K562 (cell line): ENCODE results near the gene SH3BGR. TPM values are rescaled to one million over a fixed set of nuclear protein-coding genes. Genes with fewer than 3 reads are reported as not detected.

ENCODE experiments used
- ADNP ChIP-seq: fragments of 200-800 bp; sonication (Bioruptor generic); IDR thresholded peaks from 2 replicates; pipeline ENCODE4 v1.6.1; 2016; ENCODE audit warnings: missing genetic modification characterization, missing compliant biosample characterization
- ATF6 ChIP-seq: sonication (generic); formaldehyde crosslinking; IDR thresholded peaks from 2 replicates; pipeline ENCODE4 v1.4.0; 2020; ENCODE audit warnings: mild to moderate bottlenecking, missing genetic modification reagents
- BHLHE40 ChIP-seq: IDR thresholded peaks from 2 replicates; pipeline ENCODE4 v1.6.1; 2011; ENCODE audit warnings: low read length, improper control_type of control experiment
- CHD2 ChIP-seq: IDR thresholded peaks from 2 replicates; pipeline ENCODE4 v1.6.1; 2011; ENCODE audit warnings: low read depth, low read length
- HDAC1 ChIP-seq, 2 experiments: fragments of 450-650 bp; IDR thresholded peaks; 2 replicates each; pipeline ENCODE4 v1.6.1; 2016 to 2017; ENCODE audit warnings: inconsistent platforms in 1 of 2, mild to moderate bottlenecking in 1 of 2, moderate library complexity in 1 of 2
- HNRNPH1 ChIP-seq: fragments of 200-400 bp; formaldehyde crosslinking; optimal IDR thresholded peaks from 2 replicates; pipeline ENCODE3; 2017; ENCODE audit warnings: low read depth, mild to moderate bottlenecking, low read length, moderate library complexity
- LCOR ChIP-seq: sonication (generic); formaldehyde crosslinking; IDR thresholded peaks from 2 replicates; pipeline ENCODE4 v1.8.0; 2022; ENCODE audit warnings: mild to moderate bottlenecking, missing genetic modification reagents
- LEF1 ChIP-seq: fragments of 450-650 bp; IDR thresholded peaks from 2 replicates; pipeline ENCODE4 v1.6.1; 2016; ENCODE audit warnings: mild to moderate bottlenecking
- MAFK ChIP-seq: IDR thresholded peaks from 2 replicates; pipeline ENCODE4 v1.6.1; 2011; ENCODE audit warnings: low read length, improper control_type of control experiment
- MEIS2 ChIP-seq: fragments of 450-650 bp; IDR thresholded peaks from 2 replicates; pipeline ENCODE4 v1.6.1; 2014; ENCODE audit warnings: mild to moderate bottlenecking; ENCODE audit not compliant: partially characterized antibody
- NCOA1 ChIP-seq: fragments of 450-650 bp; IDR thresholded peaks from 2 replicates; pipeline ENCODE4 v1.6.1; 2016; ENCODE audit warnings: low read depth
- NCOR1 ChIP-seq: fragments of 450-650 bp; IDR thresholded peaks from 2 replicates; pipeline ENCODE4 v1.6.1; 2016; ENCODE audit warnings: mild to moderate bottlenecking, moderate library complexity
- NR2C2 ChIP-seq, 2 experiments: fragments of 200-800 bp in 1 of 2; sonication (Bioruptor generic) in 1 of 2; sonication (generic) in 1 of 2; formaldehyde crosslinking in 1 of 2; IDR thresholded peaks; 2 replicates each; pipeline versions ENCODE4 v1.6.1 to v1.8.0; 2016 to 2022; ENCODE audit warnings: mild to moderate bottlenecking in 1 of 2, missing compliant biosample characterization in 1 of 2, missing genetic modification characterization in 1 of 2, missing genetic modification reagents in 1 of 2
- PRDM10 ChIP-seq: fragments of 450-650 bp; IDR thresholded peaks from 2 replicates; pipeline ENCODE4 v1.6.1; 2018; ENCODE audit not compliant: partially characterized antibody
- PTTG1 ChIP-seq: fragments of 450-650 bp; IDR thresholded peaks from 2 replicates; pipeline ENCODE4 v1.6.1; 2016; ENCODE audit warnings: low read depth, mild to moderate bottlenecking, missing genetic modification characterization, missing compliant biosample characterization
- SMARCC2 ChIP-seq: fragments of 450-650 bp; IDR thresholded peaks from 2 replicates; pipeline ENCODE4 v1.6.1; 2017; ENCODE audit warnings: antibody characterized with exemption, moderate library complexity, mild to moderate bottlenecking, low read depth
- SPI1 ChIP-seq: IDR thresholded peaks from 2 replicates; pipeline ENCODE4 v1.6.1; 2011; ENCODE audit warnings: low read depth, low read length, control low read depth, borderline replicate concordance
- TEAD4 ChIP-seq, 2 experiments: sonication (generic) in 1 of 2; formaldehyde crosslinking in 1 of 2; IDR thresholded peaks; 2 replicates each; pipeline versions ENCODE4 v1.6.1 to v1.8.0; 2012 to 2022; ENCODE audit warnings: borderline replicate concordance in 1 of 2, inconsistent platforms in 1 of 2, low read length in 1 of 2, mild to moderate bottlenecking in 1 of 2, missing genetic modification reagents in 1 of 2
- TRIM24 ChIP-seq, 2 experiments: fragments of 450-650 bp; IDR thresholded peaks; 2 replicates each; pipeline ENCODE4 v1.6.1; 2016
- ZNF121 ChIP-seq: sonication (generic); formaldehyde crosslinking; conservative IDR thresholded peaks from 2 replicates; pipeline ENCODE4 v1.8.0; 2022; ENCODE audit warnings: missing genetic modification reagents
- ZNF316 ChIP-seq: fragments of 450-650 bp; IDR thresholded peaks from 2 replicates; pipeline ENCODE4 v1.6.1; 2016
- ZNF444 ChIP-seq: fragments of 250-450 bp; sonication (Bioruptor Pico); IDR thresholded peaks from 2 replicates; pipeline ENCODE4 v1.4.0; 2020; ENCODE audit warnings: mild to moderate bottlenecking, moderate library complexity
- polyA plus RNA-seq, 8 experiments: library from polyadenylated mRNA; depleted of rRNA in 4 of 8; stranded (reverse) in 5 of 8; unstranded in 3 of 8; fragments of >200 nt; fragmentation: Nextera tagmentation in 2 of 8; fragmentation: Illumina TruSeq in 1 of 8; extraction: Ambion mirVana in 2 of 8; extraction: Trizol in 1 of 8; gene quantifications; 2 replicates each; pipeline versions ENCODE4 v1.2.1 to v1.2.3, GENCODE V29; 2011 to 2014; ENCODE audit warnings: inconsistent platforms in 1 of 8, missing spikeins in 1 of 8
- total RNA-seq, 7 experiments: library from RNA; depleted of rRNA in 6 of 7; stranded (reverse); fragments of >200 nt in 6 of 7; fragmentation: Illumina TruSeq in 2 of 7; extraction: Trizol in 2 of 7; gene quantifications; 2 replicates each; pipeline versions ENCODE4 v1.2.1 to v1.2.3, GENCODE V29; 2011 to 2021; ENCODE audit warnings: low replicate concordance in 1 of 7
- TF ChIP-seq, protein P1 (sequence below): fragments of 450-650 bp; formaldehyde crosslinking; conservative IDR thresholded peaks from 2 replicates; pipeline ENCODE4 v1.4.0; 2022; ENCODE audit warnings: mild to moderate bottlenecking, missing genetic modification characterization

SH3BGR gene
- total and polyA plus RNA-seq, 9 of the 15 experiments (the other 6 are each of a cell fraction or from before 2014, with no cell fraction given) = 6.6 to 42.9 (median 25.6) TPM

- peak; percentile 84 to 85 for TF ChIP-seq TRIM24 (IDR thresholded peaks at IDR 0.05)
- TF ChIP-seq HDAC1 (IDR thresholded peaks at IDR 0.05) = peak in 1 of 2 experiments; percentile 64; a peak in 2 of 4 replicates
- peak; percentile 93 for TF ChIP-seq LEF1
- TF ChIP-seq HNRNPH1 = no peak
- TF ChIP-seq, protein P1, sequence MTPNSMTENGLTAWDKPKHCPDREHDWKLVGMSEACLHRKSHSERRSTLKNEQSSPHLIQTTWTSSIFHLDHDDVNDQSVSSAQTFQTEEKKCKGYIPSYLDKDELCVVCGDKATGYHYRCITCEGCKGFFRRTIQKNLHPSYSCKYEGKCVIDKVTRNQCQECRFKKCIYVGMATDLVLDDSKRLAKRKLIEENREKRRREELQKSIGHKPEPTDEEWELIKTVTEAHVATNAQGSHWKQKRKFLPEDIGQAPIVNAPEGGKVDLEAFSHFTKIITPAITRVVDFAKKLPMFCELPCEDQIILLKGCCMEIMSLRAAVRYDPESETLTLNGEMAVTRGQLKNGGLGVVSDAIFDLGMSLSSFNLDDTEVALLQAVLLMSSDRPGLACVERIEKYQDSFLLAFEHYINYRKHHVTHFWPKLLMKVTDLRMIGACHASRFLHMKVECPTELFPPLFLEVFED = 0 out of 2 replicates have a peak, but pooled peaks have one; percentile 32
- 0 out of 2 replicates have a peak, but pooled peaks have one; percentile 24 for TF ChIP-seq ATF6 (CRISPR knock-in tag)
- TF ChIP-seq NCOR1 = peak; percentile 76
- TF ChIP-seq BHLHE40 = peak; percentile 41; the same call in 1 of the 2 replicates
- no peak for TF ChIP-seq PTTG1 (tag)
- peak; percentile 65; the same call in 1 of the 2 replicates for TF ChIP-seq SMARCC2
- TF ChIP-seq LCOR (CRISPR knock-in tag) = peak; percentile 37; the same call in 1 of the 2 replicates
- 0 out of 2 replicates have a peak, but pooled peaks have one; percentile 34 for TF ChIP-seq CHD2
- TF ChIP-seq TEAD4 (IDR thresholded peaks at IDR 0.05; ENCODE audit: low read length) = peak; percentile 85
- TF ChIP-seq TEAD4 (CRISPR knock-in tag; IDR thresholded peaks at IDR 0.05; ENCODE audit: borderline replicate concordance) = no peak
- no peak for TF ChIP-seq SPI1
- TF ChIP-seq MAFK = peak; percentile 46; the same call in 1 of the 2 replicates
- no peak for TF ChIP-seq ADNP
- peak; percentile 47; the same call in 1 of the 2 replicates for TF ChIP-seq ZNF444 (CRISPR knock-in tag)
- no peak for TF ChIP-seq NR2C2 (CRISPR knock-in tag; IDR thresholded peaks at IDR 0.05)
- 0 out of 2 replicates have a peak, but pooled peaks have one; percentile 15 for TF ChIP-seq NR2C2 (tag; IDR thresholded peaks at IDR 0.05)
- peak; percentile 84 for TF ChIP-seq PRDM10
- TF ChIP-seq ZNF121 (CRISPR knock-in tag) = no peak
- TF ChIP-seq ZNF316 = peak; percentile 79
- peak; percentile 44; the same call in 1 of the 2 replicates for TF ChIP-seq NCOA1
- peak; percentile 98 for TF ChIP-seq MEIS2
These were observed 21.3 kb upstream of the SH3BGR start (continued) for GRCh38 chr21:39430457-39430856.
